A549 treated with CpdA at 1 μM for 4 hours (cell line): ENCODE measurements around the gene INTS12. TPM values are rescaled to one million over a fixed set of nuclear protein-coding genes. Genes with fewer than 3 reads are reported as not detected.

Experiments
- total RNA-seq: library from RNA; stranded (reverse); fragments of 200-300 nt; extraction: Qiagen RNA extraction; gene quantifications from 5 replicates; pipeline ENCODE4 v1.2.3, GENCODE V29; 2022; ENCODE audit warnings: low read depth

The INTS12 gene, protein sequence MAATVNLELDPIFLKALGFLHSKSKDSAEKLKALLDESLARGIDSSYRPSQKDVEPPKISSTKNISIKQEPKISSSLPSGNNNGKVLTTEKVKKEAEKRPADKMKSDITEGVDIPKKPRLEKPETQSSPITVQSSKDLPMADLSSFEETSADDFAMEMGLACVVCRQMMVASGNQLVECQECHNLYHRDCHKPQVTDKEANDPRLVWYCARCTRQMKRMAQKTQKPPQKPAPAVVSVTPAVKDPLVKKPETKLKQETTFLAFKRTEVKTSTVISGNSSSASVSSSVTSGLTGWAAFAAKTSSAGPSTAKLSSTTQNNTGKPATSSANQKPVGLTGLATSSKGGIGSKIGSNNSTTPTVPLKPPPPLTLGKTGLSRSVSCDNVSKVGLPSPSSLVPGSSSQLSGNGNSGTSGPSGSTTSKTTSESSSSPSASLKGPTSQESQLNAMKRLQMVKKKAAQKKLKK
- 12.6 to 19.0 TPM (median 14.1 TPM) in 5 replicates for total RNA-seq

GRCh38 chr4:105708181-105709080 lies at the start of gene INTS12, which contains the start of gene GSTCD:
TSS of gene INTS12 (minus strand) at chr4:105708689. CDS start at chr4:105700005, 8,684 bp downstream.
TSS of gene GSTCD (plus strand) at chr4:105708784. CDS start at chr4:105717614, 8,830 bp downstream.

Other genes starting within 250 kb of the INTS12 start
- gene PPA2, start 234.6 kb downstream of the INTS12 start, total RNA-seq = 73.9 to 81.2 TPM (median 78.1 TPM) in 5 replicates
- not detected in 5 replicates for gene ARHGEF38, start 156.1 kb downstream of the INTS12 start, total RNA-seq
- 5.9 to 6.6 TPM (median 6.3 TPM) in 5 replicates for gene GSTCD, start 95 bp upstream of the INTS12 start, total RNA-seq
- 0.14 to 0.55 TPM (median 0.24 TPM) in 5 replicates for gene NPNT, start 186.8 kb upstream of the INTS12 start, total RNA-seq